Measurements from ENCODE around the gene ZNF727.
"Not testable (repeated sequence)": the region's sequence is repeated elsewhere in the genome, so short reads cannot be mapped to it uniquely, and the experiment has no call there.

The ZNF727 gene

GRCh38 chr7:64045301-64046040 is at the start of gene ZNF727:
ZNF727 (plus strand) TSS chr7:64045434; CDS start chr7:64045622, 188 bp downstream.
- DNase-seq = no peak
- in situ Hi-C loops (cut with HindIII; ENCODE audit: low pct_ligation_motif_present, low pct_unique_long_range_greater_than_20kb, low sequenced_read_pairs) = no loop called here

GRCh38 chr7:63998549-63998948 is 46.7 kb upstream of the ZNF727 start, which contains the start of gene ZNF722:
ZNF722 (plus strand) TSS chr7:63998849; CDS start chr7:63998962, 113 bp downstream.
- in situ Hi-C loops (cut with HindIII; ENCODE audit: low pct_ligation_motif_present, low pct_unique_long_range_greater_than_20kb, low sequenced_read_pairs) = no loop called here
- no peak for DNase-seq

- in situ Hi-C loops (cut with HindIII; ENCODE audit: low pct_ligation_motif_present, low pct_unique_long_range_greater_than_20kb, low sequenced_read_pairs); DNase-seq: not testable (repeated sequence)
Observed at GRCh38 chr7:64015496-64015895, 29.7 kb upstream of the ZNF727 start.

GRCh38 chr7:64035388-64035787 is 9.8 kb upstream of the ZNF727 start:
- in situ Hi-C loops (cut with HindIII; ENCODE audit: low pct_ligation_motif_present, low pct_unique_long_range_greater_than_20kb, low sequenced_read_pairs) = no loop called here

GRCh38 chr7:64037095-64037494 is 8.1 kb upstream of the ZNF727 start:
- no peak for DNase-seq

More at GRCh38 chr7:64035388-64035787, 9.8 kb upstream of the ZNF727 start:
- DNase-seq = no peak

GRCh38 chr7:64046041-64046389 is 781 bp downstream of the ZNF727 start:
- no peak for DNase-seq
- in situ Hi-C loops (cut with HindIII; ENCODE audit: low pct_ligation_motif_present, low pct_unique_long_range_greater_than_20kb, low sequenced_read_pairs) = no loop called here

More at GRCh38 chr7:64037095-64037494, 8.1 kb upstream of the ZNF727 start:
- in situ Hi-C loops (cut with HindIII; ENCODE audit: low pct_ligation_motif_present, low pct_unique_long_range_greater_than_20kb, low sequenced_read_pairs) = no loop called here

GRCh38 chr7:64077837-64078698 is 32.8 kb downstream of the ZNF727 start:
- in situ Hi-C loops (cut with HindIII; ENCODE audit: low pct_ligation_motif_present, low pct_unique_long_range_greater_than_20kb, low sequenced_read_pairs); DNase-seq: not testable (repeated sequence)

GRCh38 chr7:64078699-64078994 is 33.4 kb downstream of the ZNF727 start:
- DNase-seq = no peak
- in situ Hi-C loops (cut with HindIII; ENCODE audit: low pct_ligation_motif_present, low pct_unique_long_range_greater_than_20kb, low sequenced_read_pairs) = no loop called here

- in situ Hi-C loops (cut with HindIII; ENCODE audit: low pct_ligation_motif_present, low pct_unique_long_range_greater_than_20kb, low sequenced_read_pairs) = no loop called here
- no peak for DNase-seq
Observed at GRCh38 chr7:64087501-64087900, 42.3 kb downstream of the ZNF727 start.

GRCh38 chr7:64088863-64089262 is 43.6 kb downstream of the ZNF727 start:
- in situ Hi-C loops (cut with HindIII; ENCODE audit: low pct_ligation_motif_present, low pct_unique_long_range_greater_than_20kb, low sequenced_read_pairs); DNase-seq: not testable (repeated sequence)

All from ACHN (cell line).